CD4-positive, CD25-positive, alpha-beta regulatory T cell (primary cell): ENCODE measurements around the gene SYDE2. TPM values are rescaled to one million over a fixed set of nuclear protein-coding genes. Genes with fewer than 3 reads are reported as not detected.

Source experiments
- ATAC-seq, 2 donors: fragments of 150-1000 bp; cut with Tn5 transposase; one replicate each; pipeline ENCODE4 v1.10.0; 2021; ENCODE audit warnings: low read depth in 2 of 2, moderate number of reproducible peaks in 2 of 2, moderate library complexity in 1 of 2
- DNase-seq, 3 donors: peaks; one replicate each; pipeline versions ENCODE4 v3.0.0 to v3.0.0-alpha.2; 2012 to 2022; ENCODE audit warnings: mixed read lengths in 1 of 3
- H3K27ac ChIP-seq: one replicate; pipeline ENCODE4 v1.7.0; 2013; ENCODE audit warnings: mild to moderate bottlenecking, low read length; ENCODE audit not compliant: insufficient read depth, poor library complexity, severe bottlenecking
- H3K27me3 ChIP-seq: one replicate; pipeline ENCODE4 v1.7.0; 2013; ENCODE audit warnings: low read length; ENCODE audit not compliant: control insufficient read depth, insufficient read depth
- H3K36me3 ChIP-seq: one replicate; pipeline ENCODE4 v1.7.0; 2013; ENCODE audit warnings: mild to moderate bottlenecking, low read length, moderate library complexity; ENCODE audit not compliant: control insufficient read depth, insufficient read depth
- H3K4me1 ChIP-seq: 2 replicates; pipeline ENCODE4 v1.7.0; 2013; ENCODE audit warnings: mild to moderate bottlenecking, low read length; ENCODE audit not compliant: insufficient read depth, control insufficient read depth, poor library complexity, severe bottlenecking
- H3K4me3 ChIP-seq: one replicate; pipeline ENCODE4 v1.7.0; 2013; ENCODE audit warnings: low read depth, mild to moderate bottlenecking, low read length, moderate library complexity
- H3K9me3 ChIP-seq, 2 experiments: 1 replicate in 1 of 2; 2 replicates in 1 of 2; pipeline ENCODE4 v1.7.0; 2013; ENCODE audit warnings: low read length in 2 of 2, mild to moderate bottlenecking in 1 of 2, moderate library complexity in 1 of 2; ENCODE audit not compliant: control insufficient read depth in 2 of 2
- H3K27ac Mint-ChIP-seq, 3 donors: one replicate each; pipeline ENCODE4 v1.8.0; 2020 to 2022; ENCODE audit warnings: mild to moderate bottlenecking in 3 of 3, mixed read lengths in 3 of 3, moderate library complexity in 2 of 3
- H3K27me3 Mint-ChIP-seq: one replicate; pipeline ENCODE4 v1.8.0; 2022; ENCODE audit warnings: mild to moderate bottlenecking, mixed read lengths
- H3K36me3 Mint-ChIP-seq: one replicate; pipeline ENCODE4 v1.8.0; 2020; ENCODE audit warnings: mixed read lengths
- H3K4me1 Mint-ChIP-seq, 4 donors: one replicate each; pipeline ENCODE4 v1.8.0; 2020 to 2022; ENCODE audit warnings: mixed read lengths in 4 of 4, mild to moderate bottlenecking in 1 of 4
- H3K4me3 Mint-ChIP-seq, 4 donors: one replicate each; pipeline ENCODE4 v1.8.0; 2020 to 2022; ENCODE audit warnings: mild to moderate bottlenecking in 4 of 4, mixed read lengths in 4 of 4, moderate library complexity in 3 of 4
- H3K9me3 Mint-ChIP-seq, 7 donors: one replicate each; pipeline ENCODE4 v1.8.0; 2020 to 2022; ENCODE audit warnings: mixed read lengths in 7 of 7, mild to moderate bottlenecking in 3 of 7, moderate library complexity in 2 of 7
- polyA plus RNA-seq, 4 donors: library from polyadenylated mRNA; unstranded; fragments of 300-500 nt; fragmentation: Illumina TruSeq; gene quantifications; one replicate each; pipeline ENCODE4 v1.2.3, GENCODE V29; 2021
- total RNA-seq: library from RNA; stranded (reverse); gene quantifications from one replicate; pipeline ENCODE4 v1.2.3, GENCODE V29; 2022

SYDE2 gene
- total and polyA plus RNA-seq, 5 donors from 2014 or later: 1.0 to 4.1 (median 1.3) TPM

DNA sequence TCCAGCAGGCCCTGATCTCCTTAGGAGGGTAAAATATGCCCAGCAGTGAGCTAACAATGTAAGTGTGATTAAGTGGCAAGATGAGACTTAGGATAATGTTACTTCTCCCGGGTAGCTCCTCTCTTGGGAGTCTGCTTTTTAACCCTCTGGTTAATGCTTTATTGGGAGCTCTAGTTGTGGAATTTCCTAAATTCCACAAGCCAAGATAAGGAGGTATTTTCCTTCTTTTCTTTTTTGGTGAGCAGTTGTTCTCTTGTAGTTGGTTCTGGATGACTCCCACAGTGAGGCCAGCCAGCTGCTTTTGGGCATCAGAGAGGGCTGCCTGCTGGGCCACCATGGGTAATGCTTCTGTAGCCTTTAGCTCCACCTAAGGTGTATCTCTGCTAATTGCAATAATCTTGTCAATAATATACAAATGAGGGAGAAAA lies 39.4 kb upstream of the SYDE2 start:
- H3K27me3 ChIP-seq: peaks cover 3% of the 10 kb centered on the region
- ATAC-seq: peak in 1 of 2 donors; percentile 66
- Mint-ChIP-seq H3K4me3 (peak overlapping the region in 1 of 4 donors; percentile 48), H3K4me1 (peaks cover 0 to 21% (median 9%) of the 10 kb centered on the region in 4 donors), H3K27me3 (peaks cover 18% of the 10 kb centered on the region), H3K36me3 (no peaks in the 10 kb centered on the region), H3K9me3 (peaks cover 0 to 2% (median 0%) of the 10 kb centered on the region in 7 donors), H3K27ac (peak overlapping the region in 1 of 3 donors; percentile 17)
- DNase-seq: no peak
- H3K4me3 ChIP-seq: peak overlapping the region; percentile 13
- H3K36me3 ChIP-seq: no peaks in the 10 kb centered on the region
- H3K4me1 ChIP-seq: no peaks in the 10 kb centered on the region
- no peak overlapping the region for H3K27ac ChIP-seq
- H3K9me3 ChIP-seq: no peaks in the 10 kb centered on the region

DNA sequence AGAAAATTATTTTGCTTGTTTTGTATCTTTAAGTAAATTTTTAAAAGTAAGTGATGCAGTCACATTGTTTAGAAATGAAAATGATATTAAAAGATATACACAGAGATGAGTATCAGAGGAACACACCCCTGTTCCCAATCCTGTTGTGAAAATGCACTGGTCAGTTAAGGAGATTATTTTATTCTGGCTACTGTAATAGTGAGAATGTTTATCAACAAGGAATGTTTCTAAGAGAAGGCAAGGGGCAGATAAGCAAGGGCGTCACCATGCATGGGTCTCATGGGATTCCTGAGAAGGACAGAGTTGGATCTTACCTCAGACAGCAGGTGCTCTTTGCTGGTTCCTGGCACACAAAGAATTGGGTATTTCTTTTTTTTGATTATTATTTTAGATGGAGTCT lies 36.8 kb upstream of the SYDE2 start:
- Histone ChIP-seq H3K27me3 (peaks cover 3% of the 10 kb centered on the region), H3K4me3 (no peak overlapping the region), H3K4me1 (no peaks in the 10 kb centered on the region), H3K9me3 (no peaks in the 10 kb centered on the region), H3K36me3 (no peaks in the 10 kb centered on the region), H3K27ac (no peak overlapping the region)
- Mint-ChIP-seq H3K27me3 (peaks cover 15% of the 10 kb centered on the region), H3K9me3 (peaks cover 0 to 2% (median 0%) of the 10 kb centered on the region in 7 donors), H3K27ac (no peak overlapping the region), H3K4me3 (no peak overlapping the region), H3K4me1 (peaks cover 0 to 16% (median 9%) of the 10 kb centered on the region in 4 donors), H3K36me3 (no peaks in the 10 kb centered on the region)
- no peak for ATAC-seq
- DNase-seq: no peak

DNA sequence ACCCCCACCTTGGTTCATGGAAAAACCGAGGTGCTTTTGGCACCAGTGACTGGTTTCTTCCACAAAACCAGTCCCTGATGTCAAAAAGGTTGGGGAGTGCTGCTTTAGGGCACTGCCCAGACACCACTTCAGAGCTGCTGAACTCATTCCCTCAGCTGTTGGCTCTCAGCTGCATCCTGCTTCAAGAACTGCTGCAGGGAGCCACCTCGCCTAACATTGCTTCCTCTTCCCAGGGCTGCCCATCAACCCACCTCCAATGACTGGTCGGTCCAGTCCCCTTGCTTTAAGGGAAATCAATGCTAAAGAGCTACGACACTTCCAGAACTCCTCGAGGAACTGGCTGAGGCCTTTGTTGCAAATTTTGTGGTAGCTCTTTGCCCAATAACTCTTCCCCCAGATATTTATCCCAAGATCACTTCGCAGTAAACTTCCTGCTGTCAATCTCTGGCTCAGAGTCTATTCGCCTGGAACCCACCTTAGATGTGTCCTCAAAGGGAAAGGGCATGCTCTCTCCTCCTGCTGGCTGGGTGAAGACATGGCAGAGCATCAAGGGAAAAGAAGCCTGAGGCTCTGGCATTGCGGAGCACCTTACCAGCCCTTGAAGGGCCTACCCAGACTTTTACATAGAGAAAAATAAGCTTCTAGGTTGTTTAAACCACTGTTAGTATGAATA lies 29.6 kb upstream of the SYDE2 start:
- Mint-ChIP-seq H3K4me1 (peaks cover 0 to 3% (median 0%) of the 10 kb centered on the region in 4 donors), H3K27me3 (peaks cover 13% of the 10 kb centered on the region), H3K9me3 (no peaks in the 10 kb centered on the region), H3K27ac (no peak overlapping the region), H3K36me3 (no peaks in the 10 kb centered on the region), H3K4me3 (peak overlapping the region in 1 of 4 donors; percentile 11)
- Histone ChIP-seq H3K9me3 (no peaks in the 10 kb centered on the region), H3K4me1 (no peaks in the 10 kb centered on the region), H3K27ac (no peak overlapping the region), H3K27me3 (no peaks in the 10 kb centered on the region), H3K4me3 (no peak overlapping the region), H3K36me3 (no peaks in the 10 kb centered on the region)
- ATAC-seq (no peak), DNase-seq (peak in 1 of 3 donors; percentile 8)

DNA sequence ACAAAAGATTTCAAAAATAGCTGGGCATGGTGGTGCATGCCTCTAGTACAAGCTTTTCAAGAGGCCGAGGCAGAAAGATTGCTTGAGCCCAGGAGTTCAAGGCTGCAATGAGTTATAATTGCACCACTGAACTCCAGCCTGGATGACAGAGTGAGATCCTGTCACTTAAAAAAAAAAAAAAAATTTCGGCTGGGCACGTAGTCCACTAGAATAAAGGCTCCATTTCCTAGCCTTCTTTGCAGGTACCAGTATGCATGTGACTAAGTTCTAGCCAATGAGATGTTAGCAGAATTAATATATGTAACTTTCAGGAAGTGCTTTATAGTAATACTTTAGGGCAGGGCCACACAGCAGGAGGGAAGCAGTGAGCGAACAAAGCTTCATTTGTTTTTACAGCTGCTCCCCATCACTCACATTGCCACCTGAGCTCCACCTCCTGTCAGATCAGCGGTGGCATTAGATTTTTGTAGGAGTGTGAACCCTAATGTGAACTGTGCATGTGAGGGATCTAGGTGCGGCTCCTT lies 28.8 kb upstream of the SYDE2 start:
- no peaks in the 10 kb centered on the region for H3K36me3 Mint-ChIP-seq
- H3K27me3 Mint-ChIP-seq: peaks cover 13% of the 10 kb centered on the region
- no peaks in the 10 kb centered on the region for H3K9me3 Mint-ChIP-seq
- H3K36me3 ChIP-seq: no peaks in the 10 kb centered on the region
- H3K27me3 ChIP-seq: peaks cover under 1% of the 10 kb centered on the region
- no peak for ATAC-seq
- no peaks in the 10 kb centered on the region for H3K4me1 ChIP-seq
- no peaks in the 10 kb centered on the region for H3K9me3 ChIP-seq
- H3K27ac Mint-ChIP-seq: no peak overlapping the region
- H3K4me3 ChIP-seq: no peak overlapping the region
- no peak for DNase-seq
- peaks cover 0 to 3% (median 0%) of the 10 kb centered on the region in 4 donors for H3K4me1 Mint-ChIP-seq
- H3K27ac ChIP-seq: no peak overlapping the region
- no peak overlapping the region for H3K4me3 Mint-ChIP-seq

DNA sequence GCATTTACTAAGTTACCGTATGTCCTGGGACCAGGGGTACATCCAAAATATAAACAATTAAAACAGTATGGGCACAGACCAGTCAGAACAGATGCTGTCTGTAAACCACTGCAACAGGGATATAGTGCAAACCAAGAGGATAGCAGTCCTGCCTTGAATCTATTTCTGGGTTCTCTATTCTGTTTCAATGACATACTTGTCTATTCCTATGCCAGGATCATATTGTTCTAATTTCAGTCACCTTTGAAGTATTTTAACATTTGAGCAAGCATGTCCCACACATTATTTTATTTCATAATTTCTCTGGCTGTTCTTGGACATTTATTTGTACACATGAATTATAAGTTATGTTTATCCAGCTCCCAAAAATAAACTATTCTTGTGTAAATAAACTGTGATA lies 28.2 kb upstream of the SYDE2 start:
- no peaks in the 10 kb centered on the region for H3K9me3 ChIP-seq
- Mint-ChIP-seq H3K36me3 (no peaks in the 10 kb centered on the region), H3K4me3 (no peak overlapping the region), H3K27ac (no peak overlapping the region), H3K27me3 (peaks cover 17% of the 10 kb centered on the region), H3K9me3 (no peaks in the 10 kb centered on the region), H3K4me1 (peaks cover 0 to 3% (median 0%) of the 10 kb centered on the region in 4 donors)
- no peak overlapping the region for H3K4me3 ChIP-seq
- no peaks in the 10 kb centered on the region for H3K4me1 ChIP-seq
- DNase-seq: no peak
- H3K36me3 ChIP-seq: no peaks in the 10 kb centered on the region
- peaks cover 2% of the 10 kb centered on the region for H3K27me3 ChIP-seq
- ATAC-seq: no peak
- no peak overlapping the region for H3K27ac ChIP-seq

DNA sequence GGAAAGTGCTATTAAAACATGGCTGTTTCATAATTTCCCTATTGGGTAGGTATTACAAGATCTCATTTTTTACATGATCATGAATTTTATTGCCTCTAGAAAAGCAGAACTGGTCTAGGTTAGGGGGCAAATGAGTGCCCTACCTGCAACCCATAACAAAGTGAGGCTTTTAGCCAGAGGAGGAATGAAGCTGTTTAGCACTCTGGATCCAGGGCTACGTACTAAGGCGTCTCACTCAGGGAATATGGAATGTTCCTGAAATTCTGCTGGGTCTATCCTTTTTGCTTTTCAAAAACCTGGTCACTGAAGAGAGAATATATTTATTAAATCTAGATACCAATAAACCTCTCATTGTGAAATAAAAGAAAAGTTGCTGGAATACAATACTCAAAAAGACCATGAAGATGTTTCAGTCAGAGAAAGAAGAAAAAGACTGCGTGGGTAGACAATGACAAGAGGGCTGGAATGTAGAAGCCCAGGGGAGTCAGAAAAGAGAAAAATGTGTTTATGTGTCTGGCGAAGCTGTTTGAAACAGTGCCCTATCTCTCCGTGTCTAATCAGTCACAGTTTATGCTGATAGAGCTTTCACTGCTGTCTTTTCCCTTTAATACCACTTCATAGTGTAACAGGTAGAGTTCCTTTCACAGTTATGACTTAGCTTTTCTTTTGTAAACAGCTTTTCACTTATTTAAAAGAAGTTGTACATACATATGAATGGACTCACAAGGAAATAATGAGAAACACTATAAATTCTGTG lies 25.0 kb upstream of the SYDE2 start:
- Mint-ChIP-seq H3K9me3 (no peaks in the 10 kb centered on the region), H3K4me3 (no peak overlapping the region), H3K27me3 (peaks cover 24% of the 10 kb centered on the region), H3K36me3 (no peaks in the 10 kb centered on the region), H3K4me1 (peaks cover 0 to 3% (median 0%) of the 10 kb centered on the region in 4 donors), H3K27ac (no peak overlapping the region)
- no peak overlapping the region for H3K27ac ChIP-seq
- no peaks in the 10 kb centered on the region for H3K36me3 ChIP-seq
- H3K27me3 ChIP-seq: peaks cover 5% of the 10 kb centered on the region
- DNase-seq (no peak), ATAC-seq (no peak)
- no peaks in the 10 kb centered on the region for H3K9me3 ChIP-seq
- H3K4me1 ChIP-seq: no peaks in the 10 kb centered on the region
- no peak overlapping the region for H3K4me3 ChIP-seq

DNA sequence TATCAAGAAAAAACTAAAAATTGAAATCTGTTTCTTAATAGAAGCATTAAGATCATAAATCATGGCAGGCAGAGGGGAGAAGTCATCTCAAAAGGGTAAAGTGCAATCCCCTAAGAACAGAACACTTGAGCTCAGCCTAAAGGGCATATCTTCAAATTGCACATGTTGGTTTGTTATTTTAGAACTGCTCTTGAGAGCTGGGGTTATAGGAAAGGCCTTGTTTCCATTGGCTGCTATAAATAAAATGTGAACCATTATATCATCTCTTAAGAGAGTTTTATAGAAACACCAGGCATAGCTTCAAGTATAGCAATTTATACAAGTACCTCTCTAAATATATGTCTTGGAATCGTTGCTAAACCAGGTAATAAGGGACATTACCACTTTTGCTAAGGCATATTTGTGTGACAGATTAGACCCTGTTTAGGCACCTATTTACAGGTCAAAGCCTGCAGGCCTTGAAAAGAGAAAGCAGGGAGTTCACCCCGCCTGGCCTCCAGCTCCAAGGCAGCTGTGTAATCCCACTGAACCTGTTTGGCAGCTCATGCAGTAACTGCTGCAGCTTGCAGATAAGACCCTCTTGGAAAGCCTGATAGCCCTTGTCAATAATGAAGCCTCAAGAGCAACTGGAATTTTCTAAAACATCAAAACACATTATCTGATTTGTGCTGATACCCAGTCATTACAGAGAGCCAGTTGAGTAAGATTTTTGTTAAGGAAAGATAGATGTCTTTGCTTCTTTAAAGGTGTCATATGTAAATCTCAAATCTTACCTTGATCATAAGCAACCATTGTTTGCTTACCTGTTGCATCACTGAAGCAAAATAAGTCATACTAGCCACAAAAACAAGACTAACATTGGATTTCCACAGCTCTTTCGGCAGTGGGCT lies 24.2 kb upstream of the SYDE2 start:
- no peaks in the 10 kb centered on the region for H3K9me3 ChIP-seq
- Mint-ChIP-seq H3K9me3 (no peaks in the 10 kb centered on the region), H3K27ac (no peak overlapping the region), H3K4me1 (no peaks in the 10 kb centered on the region), H3K27me3 (peaks cover 30% of the 10 kb centered on the region), H3K4me3 (no peak overlapping the region), H3K36me3 (no peaks in the 10 kb centered on the region)
- ATAC-seq (no peak), DNase-seq (no peak)
- no peak overlapping the region for H3K27ac ChIP-seq
- H3K4me1 ChIP-seq: no peaks in the 10 kb centered on the region
- H3K36me3 ChIP-seq: no peaks in the 10 kb centered on the region
- peaks cover 9% of the 10 kb centered on the region for H3K27me3 ChIP-seq
- H3K4me3 ChIP-seq: no peak overlapping the region
